Dermis microvascular lymphatic vessel endothelial cell (primary cell): ENCODE data around the gene SLC39A10. TPM values are rescaled to one million over a fixed set of nuclear protein-coding genes. Genes with fewer than 3 reads are reported as not detected.
"Not testable (repeated sequence)": the region's sequence is repeated elsewhere in the genome, so short reads cannot be mapped to it uniquely, and the experiment has no call there.

Experiments
- DNase-seq, 2 donors: peaks; one replicate each; pipeline versions ENCODE4 v3.0.0 to v3.0.0-alpha.2; 2010; ENCODE audit warnings: low read depth in 2 of 2
- total RNA-seq: library from RNA; depleted of rRNA; stranded (reverse); fragments of >200 nt; gene quantifications from 2 replicates; pipeline ENCODE4 v1.2.1, GENCODE V29; 2014

Gene SLC39A10
- total RNA-seq, 1 donor from 2014 or later, result 23.2 TPM

- DNase-seq, result no peak
Observed at GRCh38 chr2:195646424-195646823, 10.6 kb upstream of the SLC39A10 start.

- DNase-seq, result no peak
Observed at GRCh38 chr2:195647302-195647701, 9.7 kb upstream of the SLC39A10 start.

DNA sequence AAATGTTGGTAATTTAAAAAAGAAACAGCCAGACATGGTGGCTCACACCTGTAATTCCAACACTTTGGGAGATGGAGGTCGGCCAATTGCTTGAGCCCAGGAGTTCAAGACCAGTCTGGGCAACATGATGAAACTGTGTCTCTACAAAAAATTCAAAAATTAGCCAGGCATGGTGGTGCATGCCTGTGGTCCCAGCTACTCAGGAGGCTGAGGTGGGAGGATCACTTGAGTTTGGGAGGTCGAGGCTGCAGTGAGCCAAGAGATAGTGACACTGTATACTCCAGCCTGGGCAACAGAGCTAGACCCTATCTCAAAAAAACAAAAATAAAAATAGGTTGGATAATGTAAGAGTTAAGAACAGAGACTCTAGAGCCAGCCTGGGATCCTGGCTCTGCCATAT, 8.7 kb upstream of the SLC39A10 start:
- DNase-seq, result not testable (repeated sequence)

DNA sequence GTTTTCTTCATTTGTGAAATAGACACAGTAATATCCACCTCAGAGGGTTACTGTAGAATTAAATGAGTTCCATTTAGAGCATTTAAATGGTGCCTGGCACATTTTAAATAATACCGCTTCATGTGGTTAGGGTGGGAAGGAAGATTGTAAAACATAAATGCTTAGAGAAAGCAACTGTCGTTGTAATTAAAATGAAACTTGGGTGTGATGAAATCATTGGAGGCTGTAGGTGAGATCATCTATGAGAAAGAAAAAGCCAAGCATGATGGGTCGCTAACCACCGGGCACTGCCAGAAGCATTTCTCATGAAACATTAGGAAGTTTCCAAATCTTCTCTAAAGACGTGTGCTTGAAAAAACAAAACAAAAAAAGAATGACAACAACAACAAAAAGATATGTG, 8.2 kb upstream of the SLC39A10 start:
- no peak for DNase-seq

DNA sequence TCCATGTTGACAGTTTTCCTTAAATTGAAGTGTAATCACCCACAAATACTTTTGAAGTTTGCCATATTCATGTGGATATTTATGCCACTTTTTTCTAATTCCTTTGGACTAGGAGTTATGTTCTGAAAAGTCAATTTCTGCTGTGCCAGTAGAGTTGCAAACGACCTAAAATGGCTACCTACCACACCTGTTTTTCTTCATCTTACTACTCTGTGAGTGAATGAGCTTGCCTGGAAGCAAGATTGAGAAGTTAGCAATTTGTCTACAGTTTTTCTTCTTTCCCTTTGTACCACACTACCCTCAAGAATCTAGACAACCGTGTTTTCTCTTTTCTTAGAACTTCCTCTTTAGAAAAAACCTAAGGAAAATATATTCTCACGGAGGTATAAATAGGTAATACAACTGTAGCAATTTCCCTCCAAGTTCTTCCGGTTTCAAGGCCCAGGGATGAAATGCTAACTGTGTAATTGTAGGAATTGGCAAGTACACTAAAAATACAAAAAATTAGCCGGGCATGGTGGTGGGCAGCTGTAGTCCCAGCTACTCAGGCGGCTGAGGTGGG, 7.3 kb upstream of the SLC39A10 start:
- DNase-seq, result no peak

DNA sequence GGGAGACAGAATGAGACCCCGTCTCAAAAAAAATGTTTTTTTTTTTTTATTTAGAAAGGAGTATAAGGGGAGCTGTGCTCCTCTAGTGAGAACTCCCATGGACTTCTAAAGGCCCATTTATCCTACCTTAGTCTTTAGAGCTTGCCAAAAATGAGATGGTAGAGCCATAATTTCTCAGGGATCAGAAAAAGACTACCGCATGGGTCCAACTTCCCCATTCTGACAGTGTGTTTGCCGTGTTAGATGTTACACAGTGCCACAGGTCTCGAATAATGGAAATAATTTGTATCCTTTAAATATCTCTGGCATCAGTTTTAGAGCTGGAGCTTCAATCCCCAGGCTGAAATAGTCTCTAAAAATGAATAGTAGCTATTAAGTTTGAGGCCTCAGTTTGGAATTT, 6.0 kb upstream of the SLC39A10 start:
- DNase-seq, result no peak

GRCh38 chr2:195652911-195653310, 4.1 kb upstream of the SLC39A10 start:
- DNase-seq, result no peak

GRCh38 chr2:195656161-195656858, 716 bp upstream of the SLC39A10 start:
- no peak for DNase-seq

DNA sequence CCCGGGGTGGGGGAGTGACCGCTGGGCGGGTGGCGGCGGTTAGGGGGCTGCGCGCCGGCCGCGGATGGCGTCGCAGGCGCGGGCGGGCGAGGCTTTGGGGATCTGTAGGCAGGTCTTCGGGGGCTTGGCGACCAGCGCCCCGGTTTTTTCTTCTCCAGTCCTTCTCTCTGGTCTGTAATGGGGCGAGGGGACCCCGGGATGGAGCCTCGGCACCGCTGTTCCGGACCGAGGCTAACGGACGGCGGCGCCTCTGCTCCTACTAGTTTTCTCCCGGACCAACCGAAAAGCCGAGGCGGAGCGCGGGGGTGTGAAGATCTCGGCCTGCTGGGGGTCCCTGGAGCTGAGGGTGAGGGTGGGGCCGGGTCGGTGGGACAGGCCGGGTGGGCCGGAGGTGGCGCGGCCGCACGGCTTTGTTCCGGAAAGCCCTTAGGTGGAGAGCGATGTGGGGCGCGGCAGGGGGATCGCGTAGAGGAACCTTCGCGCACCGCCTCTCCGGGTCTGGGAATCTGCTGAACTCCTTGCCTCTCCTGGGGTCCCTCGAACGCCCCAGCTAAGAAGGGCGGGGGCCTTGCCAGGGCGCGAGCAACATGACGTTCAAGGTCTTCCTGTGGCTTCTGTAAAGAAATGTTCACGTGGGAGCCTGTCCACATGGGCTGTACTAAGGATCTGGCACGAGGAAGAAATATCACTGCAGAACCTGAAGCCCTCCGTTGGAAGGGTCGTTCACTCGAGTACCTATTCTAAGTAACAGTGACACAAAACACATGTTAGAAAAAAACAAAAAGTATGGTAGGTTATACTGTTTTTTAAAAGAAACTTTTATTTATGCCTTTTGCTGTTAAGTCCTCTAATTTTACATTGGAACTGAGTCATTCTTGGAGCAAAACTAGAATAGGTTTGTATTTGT, 861 bp downstream of the SLC39A10 start:
- peak in 1 of 2 donors; percentile 78 for DNase-seq

- DNase-seq, result peak in 1 of 2 donors; percentile 83
Observed at GRCh38 chr2:195658541-195658890, 1.5 kb downstream of the SLC39A10 start.

GRCh38 chr2:195659114-195659513, 2.1 kb downstream of the SLC39A10 start:
- no peak for DNase-seq

DNA sequence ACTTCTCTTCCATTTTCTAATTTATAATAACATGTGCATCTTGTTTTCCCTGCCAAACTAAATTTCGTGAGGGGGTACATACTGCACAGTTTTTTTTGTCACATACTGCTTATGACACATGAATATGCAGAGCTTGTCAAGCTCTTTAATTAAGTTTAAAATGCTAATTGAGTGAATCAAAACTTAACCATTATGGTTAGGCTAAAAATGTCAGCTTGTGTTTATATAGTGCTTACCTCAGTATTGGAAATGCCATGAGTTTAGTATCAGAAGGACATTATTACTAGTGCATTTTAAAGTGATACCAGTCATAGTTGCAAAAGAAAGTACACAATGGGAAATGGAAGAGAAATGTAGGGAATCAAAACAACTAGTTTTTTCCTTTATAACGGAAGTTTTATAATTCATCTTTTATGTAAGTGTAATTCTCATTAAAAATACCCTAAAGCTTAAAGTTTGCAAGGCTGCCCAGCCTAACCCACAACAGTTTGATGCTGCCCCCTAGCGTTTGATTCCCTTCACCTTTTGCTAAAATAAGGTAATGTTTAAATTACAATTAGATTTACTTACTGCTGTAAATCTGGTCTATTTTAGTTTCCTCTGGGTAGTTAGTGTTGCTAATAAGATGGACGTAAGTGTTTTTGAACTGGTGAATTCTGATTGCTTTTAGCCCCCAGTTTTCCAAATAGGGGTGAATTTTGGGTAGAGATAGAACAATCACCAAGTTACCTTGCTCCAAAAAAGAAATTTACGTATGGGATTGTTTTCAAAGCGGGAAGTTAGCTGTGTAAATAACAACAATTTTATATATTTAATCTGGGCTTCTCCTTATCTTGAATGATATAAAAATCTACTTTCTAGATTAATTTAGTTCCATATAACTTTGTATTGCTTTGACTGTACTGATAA, 3.2 kb downstream of the SLC39A10 start:
- DNase-seq, result peak; percentile 53 to 77

DNA sequence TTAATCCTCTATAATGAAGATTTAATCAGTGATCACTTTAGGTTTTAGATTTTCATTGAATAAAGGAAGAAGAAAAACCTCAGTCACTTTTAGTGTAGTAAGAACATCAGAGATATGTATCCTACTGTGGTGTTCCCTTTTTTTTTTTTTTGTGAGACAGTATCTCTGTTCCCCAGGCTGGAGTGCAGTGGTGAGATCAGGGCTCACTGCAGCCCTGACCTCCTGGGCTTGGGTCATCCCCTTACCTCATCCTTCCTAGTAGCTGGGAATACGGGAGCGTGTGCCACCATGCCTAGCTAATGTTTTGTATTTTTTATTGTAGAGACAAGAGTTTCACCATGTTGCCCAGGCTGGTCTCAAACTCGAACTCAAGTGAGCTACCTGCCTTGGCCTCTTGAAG, 5.1 kb downstream of the SLC39A10 start:
- no peak for DNase-seq

DNA sequence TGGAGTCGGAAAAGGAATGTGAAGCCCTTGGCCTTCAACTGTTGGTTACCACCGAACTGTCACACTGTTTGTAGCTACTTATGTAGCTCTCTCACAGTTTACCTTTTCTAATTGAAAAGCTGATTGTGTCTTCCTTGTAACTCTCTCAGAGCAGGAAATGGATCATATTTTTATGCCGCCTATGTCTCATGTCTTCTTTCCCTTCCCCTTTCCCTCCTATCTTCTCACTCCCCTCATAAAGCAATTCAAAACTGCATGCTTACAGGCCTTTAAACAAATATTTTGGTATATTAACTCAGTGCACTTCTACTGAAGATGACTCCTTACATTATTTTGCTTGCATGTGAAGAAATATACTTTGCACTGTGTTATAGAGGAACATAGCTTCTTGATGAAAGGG, 6.0 kb downstream of the SLC39A10 start:
- no peak for DNase-seq

- DNase-seq, result peak in 1 of 2 donors; percentile 7
Observed at GRCh38 chr2:195664528-195664927, 7.5 kb downstream of the SLC39A10 start.

DNA sequence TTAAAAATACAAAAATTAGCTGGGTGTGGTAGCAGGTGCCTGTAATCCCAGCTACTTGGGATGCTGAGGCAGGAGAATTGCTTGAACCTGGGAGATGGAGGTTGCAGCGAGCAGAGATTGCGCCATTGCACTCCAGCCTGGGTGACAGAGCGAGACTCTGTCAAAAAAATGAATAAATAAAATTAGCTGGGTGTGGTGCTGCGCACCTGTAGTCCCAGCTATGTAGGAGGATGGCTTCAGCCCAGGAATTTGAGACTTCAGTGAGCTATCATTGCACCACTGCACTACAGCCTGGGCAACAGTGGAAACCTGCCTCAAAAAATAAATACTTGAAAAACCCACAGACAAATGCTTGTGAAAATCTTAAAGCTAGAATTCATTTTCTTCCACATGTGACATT, 8.1 kb downstream of the SLC39A10 start:
- DNase-seq, result not testable (repeated sequence)

GRCh38 chr2:195666113-195666712, 9.2 kb downstream of the SLC39A10 start:
- peak; percentile 57 to 69 for DNase-seq

DNA sequence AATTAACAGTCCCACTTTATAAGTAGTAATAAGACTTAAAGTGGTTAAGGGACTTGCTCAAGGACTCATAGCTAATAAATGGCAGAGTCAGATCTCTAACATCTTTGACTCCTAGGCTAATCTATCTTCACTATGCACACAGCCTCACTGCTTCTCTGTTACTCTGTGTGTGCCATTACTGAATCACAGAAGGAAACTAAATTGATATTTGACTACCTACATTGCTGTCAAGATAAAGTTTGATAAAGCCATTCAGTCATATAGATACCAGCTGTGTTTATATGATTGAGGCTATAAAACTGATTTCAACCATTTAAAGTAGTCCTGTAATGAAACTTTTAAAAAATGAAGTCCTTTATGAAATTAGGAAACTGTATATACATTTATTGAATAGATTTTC, 10.9 kb downstream of the SLC39A10 start:
- DNase-seq, result no peak

- no peak for DNase-seq
Observed at GRCh38 chr2:195670191-195670590, 13.2 kb downstream of the SLC39A10 start.

GRCh38 chr2:195671563-195671962, 14.5 kb downstream of the SLC39A10 start:
- DNase-seq, result no peak

DNA sequence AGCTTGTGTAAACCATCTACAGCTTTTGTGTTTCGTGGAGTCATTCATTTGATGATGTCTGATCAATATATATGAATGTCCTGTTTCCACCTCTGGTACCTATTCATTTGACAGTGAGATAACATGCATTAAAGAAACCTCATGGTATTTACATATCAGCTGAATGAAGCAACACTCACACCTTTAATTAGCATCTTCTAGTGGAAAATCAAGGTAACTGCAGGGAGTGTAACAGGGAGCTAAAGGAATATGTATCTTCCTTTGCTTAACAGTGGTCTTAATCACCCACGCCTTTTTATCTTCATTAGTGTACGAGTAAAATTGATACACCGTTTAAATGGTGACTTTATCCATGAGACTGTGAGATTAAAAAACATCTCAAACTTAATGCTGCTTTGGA, 15.6 kb downstream of the SLC39A10 start:
- no peak for DNase-seq
